ENCODE data around the gene CHDH.

DNA sequence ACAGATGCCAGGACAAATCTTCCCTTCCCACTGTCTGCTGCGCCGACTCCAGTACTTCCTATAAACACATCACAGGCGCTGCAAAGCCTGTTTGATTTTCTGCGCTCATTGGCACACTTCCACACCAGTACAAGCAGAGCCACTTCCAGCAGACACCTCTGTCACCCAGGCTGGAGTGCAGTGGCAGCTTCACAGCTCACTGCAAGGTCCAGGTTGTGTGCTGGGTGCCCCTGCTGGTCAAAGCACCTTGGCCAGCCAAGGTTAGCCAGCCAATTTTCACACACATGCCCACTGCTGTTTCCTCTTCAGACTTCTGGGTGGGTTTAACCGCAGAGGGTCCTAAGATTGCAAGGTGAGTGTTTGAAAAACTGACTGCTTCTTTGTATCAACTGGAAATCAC, 4.9 kb downstream of the CHDH start:
- TF ChIP-seq SUZ12 (IDR thresholded peaks at IDR 0.05; ENCODE audit: extremely low read depth, insufficient read depth, insufficient read length) (no peak), YY1 (IDR thresholded peaks at IDR 0.05; ENCODE audit: insufficient read depth, insufficient read length) (no peak)
